Measurements from ENCODE around the gene PPM1M. TPM values are rescaled to one million over a fixed set of nuclear protein-coding genes. Genes with fewer than 3 reads are reported as not detected.

PPM1M gene
- polyA plus RNA-seq, 1 of the 3 experiments (the other 2 are of a cell fraction) = 19.2 TPM

- CTCF ChIA-PET = interaction anchor here (0.8 to 2.7 kb wide), 2 partner anchors 22 to 33 kb away, joined by 4 to 9 read pairs; no protein-coding TSS in a partner anchor
These were observed 8.1 kb downstream of the PPM1M start for GRCh38 chr3:52253314-52254304.

GRCh38 chr3:52254608-52255007 is 9.0 kb downstream of the PPM1M start:
- ChIA-PET POLR2A (no interaction called here), CTCF (interaction anchor here (2.7 kb wide), 1 partner anchor 34 kb away, joined by 9 read pairs; no protein-coding TSS in a partner anchor)
- no peaks in the 10 kb centered on the region; a peak in 1 of 4 replicates for H3K4me1 ChIP-seq (ENCODE audit: control insufficient read depth in 1 of 2, insufficient read depth in 2 of 2, low read depth in 1 of 2, low read length in 1 of 2)

More at GRCh38 chr3:52253314-52254304, 8.1 kb downstream of the PPM1M start:
- H3K4me1 ChIP-seq (ENCODE audit: control insufficient read depth in 1 of 2, insufficient read depth in 2 of 2, low read depth in 1 of 2, low read length in 1 of 2) = peaks cover 0 to 8% of the 10 kb centered on the region in 2 experiments; a peak in 1 of 4 replicates
- DNase-seq = no peak
- H4K20me1 ChIP-seq (ENCODE audit: insufficient read depth) = no peaks in the 10 kb centered on the region
- no peak overlapping the region for H2AFZ ChIP-seq (ENCODE audit: low read depth)
- H3K9ac ChIP-seq = no peak overlapping the region
- H3F3A ChIP-seq (replicated peaks; ENCODE audit: insufficient read depth) = peaks cover 19% of the 10 kb centered on the region
- 94% methylated on average over 10 of the region's 12 CpGs for WGBS (ENCODE audit: low lambda C conversion rate)
- H3K4me3 ChIP-seq (ENCODE audit: low read depth in 2 of 2, low read length in 1 of 2) = no peak overlapping the region
- no peak overlapping the region for H3K27ac ChIP-seq (ENCODE audit: low read depth in 2 of 2, low read length in 1 of 2)
- H3K79me2 ChIP-seq (ENCODE audit: insufficient read depth) = peaks cover 23% of the 10 kb centered on the region
- H3K4me2 ChIP-seq = no peak overlapping the region
- TF ChIP-seq SIN3A (IDR thresholded peaks at IDR 0.05; ENCODE audit: borderline replicate concordance, low read depth, low read length) = no peak
- TF ChIP-seq FOSL2 (IDR thresholded peaks at IDR 0.05; ENCODE audit: borderline replicate concordance, low read depth) = no peak
- TF ChIP-seq TEAD4 (IDR thresholded peaks at IDR 0.05; ENCODE audit: borderline replicate concordance, insufficient read depth) = no peak
- TF ChIP-seq USF2 (IDR thresholded peaks at IDR 0.05; ENCODE audit: borderline replicate concordance, low read depth, low read length) = no peak
- no peak for TF ChIP-seq JUND (IDR thresholded peaks at IDR 0.05)
- no peak for TF ChIP-seq CHD2 (IDR thresholded peaks at IDR 0.05; ENCODE audit: low read length, partially characterized antibody)
- TF ChIP-seq MXI1 (IDR thresholded peaks at IDR 0.05; ENCODE audit: low read depth, low read length) = no peak
- TF ChIP-seq SMC3 (IDR thresholded peaks at IDR 0.05; ENCODE audit: low read depth, low read length) = no peak
- H3K36me3 ChIP-seq (replicated peaks in 1 of 2; ENCODE audit: control insufficient read depth in 1 of 2, insufficient read depth in 2 of 2, low read length in 1 of 2) = peaks cover 45 to 64% of the 10 kb centered on the region in 2 experiments
- H3K27me3 ChIP-seq (ENCODE audit: insufficient read depth) = no peaks in the 10 kb centered on the region
- H3K9me3 ChIP-seq = no peaks in the 10 kb centered on the region
- POLR2A ChIA-PET = interaction anchor here (1.0 kb wide), 1 partner anchor 24 kb away, joined by 3 read pairs; the partner anchor contains the start of gene WDR82
- H3K9me2 ChIP-seq = no peaks in the 10 kb centered on the region

More at GRCh38 chr3:52254608-52255007, 9.0 kb downstream of the PPM1M start:
- 95% methylated on average over 9 of the region's 9 CpGs for WGBS (ENCODE audit: low lambda C conversion rate)
- TF ChIP-seq ELF1 (IDR thresholded peaks at IDR 0.05) (no peak), RCOR1 (IDR thresholded peaks at IDR 0.05; ENCODE audit: low read length) (no peak), USF1 (IDR thresholded peaks at IDR 0.05; ENCODE audit: borderline replicate concordance, low read depth) (no peak), USF2 (IDR thresholded peaks at IDR 0.05; ENCODE audit: borderline replicate concordance, low read depth, low read length) (no peak), FOSL2 (IDR thresholded peaks at IDR 0.05; ENCODE audit: borderline replicate concordance, low read depth) (no peak), MXI1 (IDR thresholded peaks at IDR 0.05; ENCODE audit: low read depth, low read length) (no peak), NRF1 (IDR thresholded peaks at IDR 0.05; ENCODE audit: low read depth, low read length) (no peak), FOXJ3 (CRISPR knock-in tag; IDR thresholded peaks at IDR 0.05) (no peak), JUND (IDR thresholded peaks at IDR 0.05) (no peak), EP300 (IDR thresholded peaks at IDR 0.05; ENCODE audit: borderline replicate concordance in 1 of 2, low read depth in 1 of 2, low read length in 1 of 2) (no peak), RFX5 (IDR thresholded peaks at IDR 0.05; ENCODE audit: low read length) (no peak), TAF1 (IDR thresholded peaks at IDR 0.05; ENCODE audit: borderline replicate concordance, low read depth, low read length) (no peak), IRF3 (IDR thresholded peaks at IDR 0.05; ENCODE audit: low read depth, low read length) (no peak), YY1 (IDR thresholded peaks at IDR 0.05; ENCODE audit: low read depth) (no peak), CHD2 (IDR thresholded peaks at IDR 0.05; ENCODE audit: low read length, partially characterized antibody) (no peak), SIN3A (IDR thresholded peaks at IDR 0.05; ENCODE audit: borderline replicate concordance, low read depth, low read length) (no peak), GATA2 (CRISPR knock-in tag; IDR thresholded peaks at IDR 0.05) (no peak), MEF2A (IDR thresholded peaks at IDR 0.05; ENCODE audit: borderline replicate concordance, low read depth) (no peak)
- Histone ChIP-seq H3K79me2 (ENCODE audit: insufficient read depth) (peaks cover 30% of the 10 kb centered on the region), H3K27ac (ENCODE audit: low read depth in 2 of 2, low read length in 1 of 2) (no peak overlapping the region), H3K4me3 (ENCODE audit: low read depth in 2 of 2, low read length in 1 of 2) (no peak overlapping the region), H4K20me1 (ENCODE audit: insufficient read depth) (no peaks in the 10 kb centered on the region), H2AFZ (ENCODE audit: low read depth) (no peak overlapping the region), H3K4me2 (no peak overlapping the region), H3F3A (replicated peaks; ENCODE audit: insufficient read depth) (peaks cover 16% of the 10 kb centered on the region), H3K9me3 (no peaks in the 10 kb centered on the region), H3K27me3 (ENCODE audit: insufficient read depth) (no peaks in the 10 kb centered on the region), H3K9me2 (no peaks in the 10 kb centered on the region), H3K36me3 (replicated peaks in 1 of 2; ENCODE audit: control insufficient read depth in 1 of 2, insufficient read depth in 2 of 2, low read length in 1 of 2) (peaks cover 55 to 69% of the 10 kb centered on the region in 2 experiments), H3K9ac (no peak overlapping the region)
- no peak for DNase-seq

Data from SK-N-SH (cell line).